T47D (cell line): Measurements from ENCODE around the gene ATG7.
A peak's percentile ranks its signal among the peaks of the same experiment; 100 is the strongest.
"Not testable (repeated sequence)": the region's sequence is repeated elsewhere in the genome, so short reads cannot be mapped to it uniquely, and the experiment has no call there.

Source experiments
- DNase-seq, 2 experiments: peaks; one replicate each; pipeline versions ENCODE4 v3.0.0 to v3.0.0-alpha.2; 2011 to 2012; ENCODE audit warnings: low read depth in 1 of 2, low spot score in 1 of 2
- JUND ChIP-seq: IDR thresholded peaks from 2 replicates; pipeline ENCODE4 v1.6.1; 2012; ENCODE audit warnings: low read depth
- in situ Hi-C: cut with HindIII; loops from 2 replicates; pipeline ENCODE4 v1.10.0; 2016; ENCODE audit warnings: low sequenced_read_pairs, low pct_unique_long_range_greater_than_20kb

ATG7 gene

GRCh38 chr3:11588755-11589154, 316.6 kb downstream of the ATG7 start:
- TF ChIP-seq JUND: no peak
- DNase-seq: no peak
- in situ Hi-C loops: no loop called here

DNA sequence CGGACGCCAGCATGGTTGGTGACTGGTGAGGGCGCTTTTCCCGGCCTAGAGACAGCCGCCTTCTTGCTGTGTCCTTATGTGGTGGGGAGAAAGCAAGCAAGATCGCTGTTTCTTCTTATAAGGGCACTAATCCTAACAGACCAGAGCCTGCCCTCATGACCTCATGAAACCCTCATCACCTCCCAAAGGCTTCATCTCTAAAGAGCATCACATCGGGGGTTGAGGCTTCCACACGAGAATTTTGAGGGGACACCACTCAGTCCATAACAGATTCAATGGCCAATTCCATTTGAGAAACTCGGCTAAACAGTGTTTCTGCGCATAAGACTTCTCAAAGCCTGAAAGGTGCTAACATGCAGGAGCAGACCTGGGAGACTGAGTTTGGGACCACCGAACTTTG, 317.5 kb downstream of the ATG7 start:
- in situ Hi-C loops: no loop called here
- DNase-seq: no peak
- no peak for TF ChIP-seq JUND

GRCh38 chr3:11591002-11591355, 318.8 kb downstream of the ATG7 start:
- in situ Hi-C loops: no loop called here
- no peak for TF ChIP-seq JUND
- no peak for DNase-seq

GRCh38 chr3:11591391-11592282, 319.4 kb downstream of the ATG7 start:
- in situ Hi-C loops: no loop called here
- no peak for TF ChIP-seq JUND
- DNase-seq: peak in 1 of 2 experiments; percentile 83

GRCh38 chr3:11592445-11593298, 320.5 kb downstream of the ATG7 start:
- no peak for TF ChIP-seq JUND
- in situ Hi-C loops: no loop called here
- no peak for DNase-seq

- TF ChIP-seq JUND: no peak
- DNase-seq: no peak
- in situ Hi-C loops: no loop called here
These were observed 321.3 kb downstream of the ATG7 start for GRCh38 chr3:11593318-11594034.

GRCh38 chr3:11595024-11595423, 322.8 kb downstream of the ATG7 start:
- DNase-seq, in situ Hi-C loops: not testable (repeated sequence)

DNA sequence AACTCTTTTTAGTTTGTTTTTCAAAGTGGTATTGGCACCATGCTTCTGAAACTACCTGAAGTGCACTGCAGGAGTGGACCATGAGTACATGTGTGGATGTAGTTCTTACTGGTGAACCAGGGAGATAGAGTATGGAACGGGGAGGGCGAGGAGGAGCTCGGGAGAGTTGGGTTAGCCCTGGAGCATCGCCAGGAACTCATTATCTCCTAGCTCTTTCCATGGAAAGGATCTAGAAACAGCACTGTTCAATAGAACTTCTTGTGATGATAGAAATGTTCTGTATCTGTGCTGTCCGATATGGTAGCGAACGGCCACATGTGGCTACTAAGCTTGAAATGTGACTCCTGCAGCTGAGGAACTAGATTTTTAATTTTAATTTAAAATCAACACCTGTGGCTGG, 324.2 kb downstream of the ATG7 start:
- in situ Hi-C loops: no loop called here
- DNase-seq: no peak
- no peak for TF ChIP-seq JUND

DNA sequence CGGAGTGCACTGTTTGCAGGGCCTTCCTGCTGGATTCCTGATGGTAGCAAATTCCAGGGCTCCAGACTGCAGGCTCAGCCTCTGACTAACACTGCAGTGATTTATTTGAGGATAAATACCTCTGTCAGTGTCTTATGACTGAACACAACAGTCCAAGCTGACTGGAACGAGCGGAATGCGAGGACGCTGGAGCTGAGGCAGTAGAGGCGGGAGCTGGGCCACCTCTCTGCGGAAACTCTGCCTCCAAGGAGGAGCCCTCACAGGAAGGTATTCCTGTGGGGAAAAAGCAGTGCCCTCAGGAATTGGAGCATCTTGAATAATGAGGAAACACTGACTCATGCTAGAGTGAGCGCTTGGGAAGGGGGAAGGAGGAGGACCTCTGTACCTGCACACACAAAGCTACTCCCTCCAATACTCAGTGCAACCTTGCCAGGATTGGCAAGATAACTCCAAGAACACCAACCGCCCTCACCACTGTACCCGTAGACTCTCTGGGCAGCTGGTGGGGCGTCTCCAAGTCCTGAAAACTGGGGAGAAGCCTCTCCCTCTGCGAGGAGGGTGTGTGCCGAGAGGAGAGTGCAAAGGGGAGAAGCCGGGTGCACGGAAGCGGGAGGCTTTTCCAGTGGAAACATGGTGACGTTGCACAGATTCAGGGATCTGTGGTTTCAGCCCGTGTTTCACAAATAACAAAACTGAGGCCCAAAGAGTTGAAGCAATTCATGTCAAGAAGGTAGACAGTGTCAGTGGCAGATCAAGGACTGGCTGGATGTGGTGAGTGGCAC, 328.5 kb downstream of the ATG7 start:
- peak; percentile 81 to 98 for DNase-seq
- in situ Hi-C loops: no loop called here
- TF ChIP-seq JUND: no peak; the same call in 1 of the 2 replicates

- in situ Hi-C loops: no loop called here
- TF ChIP-seq JUND: no peak
- DNase-seq: peak in 1 of 2 experiments; percentile 26
These were observed 329.4 kb downstream of the ATG7 start for GRCh38 chr3:11601446-11602238.

DNA sequence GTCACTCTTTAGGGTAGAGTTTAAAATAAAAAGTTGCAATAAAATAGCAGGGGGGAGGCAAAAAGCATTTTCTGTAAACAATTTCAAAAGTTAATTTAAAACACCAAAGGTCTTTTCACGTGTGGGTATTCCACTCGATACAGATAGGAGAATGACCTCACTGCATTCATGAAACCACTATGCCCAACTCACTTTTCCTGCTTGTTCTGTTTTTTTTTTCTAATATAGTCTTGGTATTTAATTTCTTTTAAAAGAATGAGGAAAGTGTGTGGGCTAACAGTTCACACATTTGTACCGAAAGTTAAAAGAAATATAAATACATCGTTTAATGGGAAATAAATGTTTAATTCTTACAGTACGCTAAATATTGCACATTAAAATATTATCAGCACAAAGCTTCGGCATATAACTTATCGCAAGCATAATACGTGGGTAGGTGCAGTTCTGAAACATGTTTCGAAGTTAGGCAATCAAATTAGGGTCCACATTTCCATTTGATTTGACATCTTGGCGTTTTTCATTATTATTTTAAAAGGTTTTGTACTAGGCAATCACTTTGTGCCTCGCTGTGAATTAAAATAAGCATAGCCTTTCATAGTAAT, 330.1 kb downstream of the ATG7 start:
- no peak for TF ChIP-seq JUND
- no peak for DNase-seq
- in situ Hi-C loops: no loop called here
